Thoracic aorta (tissue), 2 donors: ENCODE data around the gene ADGRF5. TPM values are rescaled to one million over a fixed set of nuclear protein-coding genes. Genes with fewer than 3 reads are reported as not detected.
"Not testable (repeated sequence)": the region's sequence is repeated elsewhere in the genome, so short reads cannot be mapped to it uniquely, and the experiment has no call there.

Experiments
- ATAC-seq: fragments of 150-250 bp; one replicate; pipeline ENCODE4 v1.8.0; 2017; ENCODE audit warnings: low read depth; ENCODE audit not compliant: insufficient number of reproducible peaks, low FRiP score
- DNase-seq: peaks from one replicate; pipeline ENCODE4 v3.0.0-alpha.2; 2020; ENCODE audit warnings: low spot score
- H3K27ac ChIP-seq, 2 donors: fragments of 200-600 bp; sonication (generic); 1 replicate in 1 of 2; 2 replicates in 1 of 2; pipeline ENCODE4 v1.5.1; 2016; ENCODE audit warnings: mild to moderate bottlenecking in 2 of 2, moderate library complexity in 2 of 2
- H3K27me3 ChIP-seq: fragments of 200-600 bp; sonication (generic); replicated peaks from 2 replicates; pipeline ENCODE4 v1.6.0; 2016; ENCODE audit warnings: mild to moderate bottlenecking; ENCODE audit not compliant: insufficient read depth
- H3K36me3 ChIP-seq: fragments of 200-600 bp; sonication (generic); one replicate; pipeline ENCODE4 v1.5.1; 2016
- H3K4me1 ChIP-seq, 2 donors: fragments of 200-600 bp; sonication (generic); 1 replicate in 1 of 2; 2 replicates in 1 of 2; pipeline versions ENCODE4 v1.5.1 to v1.6.0; 2016; ENCODE audit warnings: low read depth in 2 of 2, mild to moderate bottlenecking in 1 of 2; ENCODE audit not compliant: control insufficient read depth in 1 of 2
- H3K4me3 ChIP-seq: fragments of 200-600 bp; sonication (generic); 2 replicates; pipeline ENCODE4 v1.5.1; 2016; ENCODE audit warnings: mild to moderate bottlenecking
- H3K9me3 ChIP-seq: fragments of 200-600 bp; sonication (generic); 2 replicates; pipeline ENCODE4 v1.5.1; 2016
- CTCF ChIP-seq: fragments of 200-600 bp; sonication (generic); IDR thresholded peaks from one replicate; pipeline ENCODE4 v1.5.1; 2019; ENCODE audit warnings: antibody characterized with exemption
- total RNA-seq, 2 donors: library from RNA; depleted of rRNA; stranded (reverse); fragments of >200 nt; gene quantifications; one replicate each; pipeline versions ENCODE4 v1.1.0 to v1.2.3, GENCODE V29; 2016

Gene ADGRF5
- total RNA-seq, 2 donors from 2014 or later, result 13.5 to 18.1 TPM

DNA sequence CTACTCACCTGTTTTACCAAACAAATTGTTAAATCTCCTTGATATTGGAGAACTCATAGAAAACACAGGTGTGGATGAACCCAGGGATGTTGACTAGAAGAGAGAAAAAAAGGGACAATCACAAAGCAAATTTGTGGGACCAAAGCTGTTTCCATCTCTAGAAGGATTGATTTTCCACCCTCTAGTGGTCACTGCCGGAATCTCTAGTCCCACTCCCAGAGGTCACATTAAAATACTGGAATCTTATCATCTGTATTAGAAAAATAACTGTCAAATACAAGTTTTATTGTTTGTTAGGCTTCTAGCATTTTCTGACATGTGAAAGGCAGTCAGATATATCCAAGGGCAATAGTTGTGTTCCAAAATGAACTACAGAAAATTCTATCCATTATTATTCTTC is 65.8 kb downstream of the ADGRF5 start:
- H3K27ac ChIP-seq, result not testable (repeated sequence)
- TF ChIP-seq CTCF, result peak; percentile 66

DNA sequence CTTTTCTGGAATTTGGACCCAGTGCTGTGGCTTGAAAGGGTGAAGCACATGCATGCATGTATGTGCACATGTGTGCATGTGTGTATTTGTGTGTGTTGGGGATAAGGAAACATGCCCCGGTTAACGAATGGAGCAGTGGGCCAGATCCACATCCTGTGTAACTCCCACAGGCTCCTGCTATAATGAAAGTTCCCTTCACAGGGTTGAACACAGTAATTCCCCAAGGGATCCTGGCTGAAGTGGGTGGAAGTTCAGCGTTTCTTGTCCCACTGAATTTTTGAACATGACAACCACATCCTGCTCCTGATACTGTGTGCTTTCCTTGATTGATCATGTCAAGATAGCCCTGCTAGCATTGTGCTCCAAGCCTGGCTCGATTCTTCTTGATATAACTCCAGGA is 70.2 kb downstream of the ADGRF5 start:
- not testable (repeated sequence) for H3K36me3 ChIP-seq, H3K4me3 ChIP-seq, H3K27ac ChIP-seq, H3K4me1 ChIP-seq, DNase-seq, ATAC-seq, H3K27me3 ChIP-seq, H3K9me3 ChIP-seq

More for the DNA sequence above, 65.8 kb downstream of the ADGRF5 start:
- not testable (repeated sequence) for H3K27me3 ChIP-seq, H3K4me1 ChIP-seq, H3K36me3 ChIP-seq, ATAC-seq, DNase-seq, H3K4me3 ChIP-seq, H3K9me3 ChIP-seq

- no peak for TF ChIP-seq CTCF
- H3K4me1 ChIP-seq, result peaks cover 0 to 3% of the 10 kb centered on the region in 2 donors
- DNase-seq (no peak), ATAC-seq (no peak)
- H3K4me3 ChIP-seq, result no peak overlapping the region
- no peaks in the 10 kb centered on the region for H3K9me3 ChIP-seq
- H3K27me3 ChIP-seq, result no peaks in the 10 kb centered on the region
- H3K27ac ChIP-seq, result no peak overlapping the region
- H3K36me3 ChIP-seq, result no peaks in the 10 kb centered on the region
Observed at GRCh38 chr6:46850792-46851191, 70.9 kb downstream of the ADGRF5 start.

GRCh38 chr6:46849361-46849690 is 72.4 kb downstream of the ADGRF5 start:
- Histone ChIP-seq H3K4me3 (peak overlapping the region; percentile 58), H3K27ac (no peak overlapping the region)

DNA sequence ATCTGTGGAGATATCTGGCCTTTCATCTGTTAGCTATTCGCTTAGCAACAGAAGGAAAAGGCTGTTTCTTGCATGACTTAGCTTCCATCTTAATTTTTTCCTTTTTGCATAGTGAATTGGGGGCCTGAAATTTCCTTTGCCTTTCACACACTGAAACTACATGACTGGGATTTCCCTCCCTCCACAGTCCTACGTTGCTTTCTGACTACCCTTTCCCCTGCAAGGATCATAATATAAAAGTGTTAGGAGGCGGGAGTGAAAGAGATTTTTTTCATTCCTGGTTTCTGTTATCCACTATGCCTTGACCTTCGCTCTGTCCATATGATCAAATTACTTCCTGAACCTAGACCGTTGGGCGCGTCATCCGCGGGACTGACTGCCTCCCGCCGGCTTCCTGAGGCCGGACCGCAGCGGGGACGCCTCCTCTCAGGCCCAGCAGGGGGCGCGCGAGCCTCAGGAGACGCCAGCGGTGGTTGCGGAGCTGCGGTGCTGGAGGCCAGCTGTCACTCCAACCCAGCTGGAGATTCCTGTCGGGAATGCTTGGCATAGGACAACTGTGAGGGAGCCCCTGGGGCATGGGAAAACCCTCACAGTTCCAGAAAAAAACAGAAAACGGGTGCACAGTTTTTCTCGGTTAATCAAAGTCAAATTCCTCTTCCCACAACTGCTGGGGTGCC is 72.9 kb downstream of the ADGRF5 start:
- Histone ChIP-seq H3K36me3 (no peaks in the 10 kb centered on the region), H3K4me3 (peak overlapping the region; percentile 58), H3K27ac (no peak overlapping the region), H3K4me1 (peaks cover 0 to 3% of the 10 kb centered on the region in 2 donors), H3K27me3 (no peaks in the 10 kb centered on the region), H3K9me3 (no peaks in the 10 kb centered on the region)
- ATAC-seq (no peak), DNase-seq (peak; percentile 23)
- TF ChIP-seq CTCF, result peak; percentile 96

More at GRCh38 chr6:46849361-46849690, 72.4 kb downstream of the ADGRF5 start:
- no peak for DNase-seq
- Histone ChIP-seq H3K4me1 (peaks cover 0 to 3% of the 10 kb centered on the region in 2 donors), H3K27me3 (no peaks in the 10 kb centered on the region), H3K9me3 (no peaks in the 10 kb centered on the region), H3K36me3 (no peaks in the 10 kb centered on the region)
- no peak for ATAC-seq
- TF ChIP-seq CTCF, result no peak

DNA sequence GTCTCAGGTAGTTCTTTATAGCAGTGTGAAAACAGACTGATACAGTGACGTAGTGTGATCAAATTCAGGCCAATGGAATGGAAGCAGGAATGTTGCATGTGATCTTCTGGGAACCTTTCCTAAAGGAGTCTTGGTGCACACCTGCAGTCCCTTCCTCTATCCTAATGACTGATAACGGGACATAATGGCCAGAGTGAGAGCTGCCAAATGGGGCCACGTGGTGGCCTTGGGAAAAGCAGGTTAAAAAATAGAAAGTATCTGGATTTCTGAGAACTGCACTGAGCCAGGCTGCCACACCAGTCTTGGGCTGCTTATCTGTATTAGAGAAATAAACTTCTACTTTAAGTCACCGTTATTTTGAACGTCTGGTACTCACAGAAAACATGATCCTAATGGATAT is 76.6 kb downstream of the ADGRF5 start:
- ATAC-seq, result no peak
- Histone ChIP-seq H3K4me1 (peaks cover 0 to 3% of the 10 kb centered on the region in 2 donors), H3K9me3 (peaks cover 13% of the 10 kb centered on the region), H3K27ac (no peak overlapping the region), H3K36me3 (no peaks in the 10 kb centered on the region), H3K4me3 (no peak overlapping the region), H3K27me3 (no peaks in the 10 kb centered on the region)
- no peak for TF ChIP-seq CTCF
- no peak for DNase-seq

DNA sequence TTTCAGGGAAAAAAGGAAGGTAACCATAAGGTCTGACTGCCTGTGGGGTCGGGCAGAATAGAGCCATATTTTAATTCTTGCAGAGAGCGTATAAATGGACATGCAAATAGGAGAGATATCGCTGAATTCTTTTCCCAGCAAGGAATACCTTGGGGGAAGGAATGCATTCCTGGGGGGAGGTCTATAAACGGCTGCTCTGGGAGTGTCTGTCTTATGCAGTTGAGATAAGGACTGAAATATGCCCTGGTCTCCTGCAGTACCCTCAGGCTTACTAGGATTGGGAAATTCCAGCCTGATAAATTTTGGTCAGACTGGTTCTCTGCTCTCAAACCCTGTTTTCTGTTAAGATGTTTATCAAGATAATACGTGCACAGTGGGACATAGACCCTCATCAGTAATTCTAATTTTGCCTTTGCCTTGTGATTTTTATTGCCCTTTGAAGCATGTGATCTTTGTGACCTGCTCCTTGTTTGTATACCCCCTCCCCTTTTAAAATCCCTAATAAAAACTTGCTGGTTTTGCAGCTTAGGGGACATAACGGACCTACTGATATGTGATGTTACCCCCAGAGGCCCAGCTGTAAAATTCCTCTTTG is 79.4 kb downstream of the ADGRF5 start:
- DNase-seq, H3K4me1 ChIP-seq, H3K4me3 ChIP-seq, H3K36me3 ChIP-seq, ATAC-seq, H3K27ac ChIP-seq, H3K27me3 ChIP-seq: not testable (repeated sequence)
- H3K9me3 ChIP-seq, result peaks cover 13% of the 10 kb centered on the region
